IMR-90 (cell line): ENCODE results near the gene DAP3. TPM values are rescaled to one million over a fixed set of nuclear protein-coding genes. Genes with fewer than 3 reads are reported as not detected.
"Not testable (repeated sequence)": the region's sequence is repeated elsewhere in the genome, so short reads cannot be mapped to it uniquely, and the experiment has no call there.

Source experiments
- ATAC-seq: fragments of 200-7000 bp; cut with Tn5 transposase; 2 replicates; pipeline ENCODE4 v1.9.1; 2020; ENCODE audit warnings: low read depth, mild to moderate bottlenecking, moderate library complexity
- BruUV-seq: library from RNA; stranded (reverse); fragments of 400-500 nt; replicated peaks from 2 replicates; lab custom pipeline; 2021; lab: Mats Ljungman, UMichigan
- CTCF ChIA-PET: fragments of 300-600 bp; formaldehyde crosslinking; extraction: SDS; loops from one replicate; lab custom pipeline; 2021; ENCODE audit warnings: antibody characterized with exemption; lab: Yijun Ruan, JAX
- POLR2A ChIA-PET: fragments of 300-600 bp; sonication (Branson Sonifier 250); formaldehyde crosslinking; loops from one replicate; lab custom pipeline; 2022; ENCODE audit warnings: antibody characterized with exemption; ENCODE audit not compliant: unreplicated experiment; lab: Charles Lee
- DNase-seq: peaks from one replicate; pipeline ENCODE4 v3.0.0; 2013
- H2AFZ ChIP-seq: replicated peaks from 2 replicates; pipeline ENCODE3; 2013; ENCODE audit warnings: low read length, mild to moderate bottlenecking; ENCODE audit not compliant: poor library complexity
- H2AK5ac ChIP-seq: 2 replicates; pipeline ENCODE4 v1.6.1; 2013; ENCODE audit warnings: low read depth, low read length, inconsistent platforms
- H2AK9ac ChIP-seq: replicated peaks from 2 replicates; pipeline ENCODE3; 2013; ENCODE audit warnings: mild to moderate bottlenecking, low read depth, low read length, moderate library complexity; ENCODE audit not compliant: poor library complexity
- H2BK120ac ChIP-seq: 2 replicates; pipeline ENCODE4 v1.6.1; 2013; ENCODE audit warnings: low read depth, low read length, inconsistent platforms
- H2BK15ac ChIP-seq: 3 replicates; pipeline ENCODE4 v1.6.1; 2013; ENCODE audit warnings: low read depth, low read length, inconsistent platforms
- H2BK20ac ChIP-seq: 2 replicates; pipeline ENCODE4 v1.6.1; 2013; ENCODE audit warnings: low read depth, mild to moderate bottlenecking, inconsistent platforms, low read length, moderate library complexity
- H2BK5ac ChIP-seq: 2 replicates; pipeline ENCODE4 v1.6.1; 2013; ENCODE audit warnings: mild to moderate bottlenecking, low read depth, low read length, inconsistent platforms; ENCODE audit not compliant: poor library complexity, severe bottlenecking
- H3K14ac ChIP-seq: replicated peaks from 2 replicates; pipeline ENCODE4 v1.6.1; 2013; ENCODE audit warnings: low read depth, low read length, inconsistent platforms
- H3K18ac ChIP-seq: 2 replicates; pipeline ENCODE4 v1.6.1; 2013; ENCODE audit warnings: low read depth, low read length, control low read depth
- H3K23ac ChIP-seq: 2 replicates; pipeline ENCODE4 v1.6.1; 2013; ENCODE audit warnings: low read depth, low read length, inconsistent platforms
- H3K27ac ChIP-seq: 2 replicates; pipeline ENCODE4 v1.5.1; 2013; ENCODE audit warnings: mild to moderate bottlenecking, control low read depth, low read length; ENCODE audit not compliant: insufficient read depth
- H3K27me3 ChIP-seq: 2 replicates; pipeline ENCODE4 v1.6.1; 2013; ENCODE audit warnings: low read length; ENCODE audit not compliant: control insufficient read depth, insufficient read depth
- H3K36me3 ChIP-seq: 2 replicates; pipeline ENCODE4 v1.6.1; 2013; ENCODE audit warnings: low read length, mixed read lengths; ENCODE audit not compliant: control insufficient read depth, insufficient read depth
- H3K4ac ChIP-seq: 2 replicates; pipeline ENCODE4 v1.6.1; 2013; ENCODE audit warnings: low read depth, low read length, inconsistent platforms
- H3K4me1 ChIP-seq: 2 replicates; pipeline ENCODE4 v1.6.1; 2013; ENCODE audit warnings: low read length, mixed read lengths; ENCODE audit not compliant: control insufficient read depth, insufficient read depth
- H3K4me2 ChIP-seq: 2 replicates; pipeline ENCODE4 v1.6.1; 2013; ENCODE audit warnings: low read depth, mild to moderate bottlenecking, control low read depth, low read length, moderate library complexity
- H3K4me3 ChIP-seq: 2 replicates; pipeline ENCODE4 v1.5.1; 2013; ENCODE audit warnings: low read depth, mild to moderate bottlenecking, control low read depth, low read length, moderate library complexity; ENCODE audit not compliant: insufficient read depth
- H3K56ac ChIP-seq: 2 replicates; pipeline ENCODE4 v1.6.1; 2013; ENCODE audit warnings: low read length, inconsistent platforms; ENCODE audit not compliant: insufficient read depth; ENCODE audit errors: extremely low read depth
- H3K79me1 ChIP-seq, 2 experiments: 2 replicates each; pipeline ENCODE4 v1.6.1; 2013; ENCODE audit warnings: low read length in 2 of 2, inconsistent platforms in 1 of 2, low read depth in 1 of 2
- H3K9ac ChIP-seq: 2 replicates; pipeline ENCODE4 v1.6.1; 2013; ENCODE audit warnings: low read depth, low read length, control low read depth
- H3K9me1 ChIP-seq: 2 replicates; pipeline ENCODE4 v1.6.1; 2013; ENCODE audit warnings: low read length, inconsistent platforms; ENCODE audit not compliant: insufficient read depth
- H3K9me3 ChIP-seq: 2 replicates; pipeline ENCODE4 v1.6.1; 2013; ENCODE audit warnings: low read length; ENCODE audit not compliant: control insufficient read depth, insufficient read depth
- H4K20me1 ChIP-seq: 2 replicates; pipeline ENCODE4 v1.6.1; 2013; ENCODE audit warnings: low read length, inconsistent platforms; ENCODE audit not compliant: insufficient read depth
- H4K5ac ChIP-seq: 2 replicates; pipeline ENCODE4 v1.6.1; 2013; ENCODE audit warnings: mild to moderate bottlenecking, low read depth, low read length, control low read depth
- H4K8ac ChIP-seq, 2 experiments: 2 replicates each; pipeline ENCODE4 v1.6.1; 2013; ENCODE audit warnings: low read depth in 2 of 2, low read length in 2 of 2, control low read depth in 1 of 2, inconsistent platforms in 1 of 2
- H4K91ac ChIP-seq: 2 replicates; pipeline ENCODE4 v1.6.1; 2013; ENCODE audit warnings: low read depth, low read length, inconsistent platforms; ENCODE audit not compliant: insufficient read depth
- MXI1 ChIP-seq: IDR thresholded peaks from 2 replicates; pipeline ENCODE4 v1.6.1; 2012; ENCODE audit warnings: low read depth, mild to moderate bottlenecking, low read length, moderate library complexity, borderline replicate concordance
- POLR2A ChIP-seq: IDR thresholded peaks from 2 replicates; pipeline ENCODE4 v1.6.1; 2012; ENCODE audit warnings: mild to moderate bottlenecking, low read depth, low read length
- WGBS, 2 experiments: methylation state at CpG; one replicate each; pipeline versions ENCODE4 v1.1.5 to v1.1.7; 2013; ENCODE audit warnings: missing lambda C conversion rate in 2 of 2; ENCODE audit not compliant: insufficient read length in 1 of 2; ENCODE audit errors: extremely low coverage in 2 of 2; 5-methylcytosine and 5-hydroxymethylcytosine counted together
- dilution Hi-C: fragments of 300-500 bp; cut with HindIII; formaldehyde crosslinking; loops from one replicate; pipeline ENCODE4 v1.14.3; 2018; ENCODE audit warnings: low sequenced_read_pairs; ENCODE audit not compliant: unreplicated experiment
- in situ Hi-C: fragments of 300-500 bp; cut with MboI; formaldehyde crosslinking; loops from 3 replicates; pipeline ENCODE4 v1.14.3; 2019; ENCODE audit warnings: low sequenced_read_pairs, inconsistent platforms, mixed read lengths
- intact Hi-C: fragments of 100-400 bp; cut with micrococcal nuclease; formaldehyde crosslinking; loops from 2 replicates; pipeline ENCODE4 v1.10.0; 2022
- polyA plus RNA-seq, 3 experiments: library from polyadenylated mRNA; depleted of rRNA; stranded (reverse); fragments of >200 nt; gene quantifications; 2 replicates each; pipeline ENCODE4 v1.2.3, GENCODE V29; 2012; ENCODE audit warnings: low replicate concordance in 1 of 3
- total RNA-seq: library from RNA; depleted of rRNA; stranded (reverse); fragments of >200 nt; gene quantifications from 2 replicates; pipeline ENCODE4 v1.2.3, GENCODE V29; 2012

The DAP3 gene
- total and polyA plus RNA-seq, 2 of the 4 experiments (the other 2 are of a cell fraction) = 48.6 to 126 TPM

DNA sequence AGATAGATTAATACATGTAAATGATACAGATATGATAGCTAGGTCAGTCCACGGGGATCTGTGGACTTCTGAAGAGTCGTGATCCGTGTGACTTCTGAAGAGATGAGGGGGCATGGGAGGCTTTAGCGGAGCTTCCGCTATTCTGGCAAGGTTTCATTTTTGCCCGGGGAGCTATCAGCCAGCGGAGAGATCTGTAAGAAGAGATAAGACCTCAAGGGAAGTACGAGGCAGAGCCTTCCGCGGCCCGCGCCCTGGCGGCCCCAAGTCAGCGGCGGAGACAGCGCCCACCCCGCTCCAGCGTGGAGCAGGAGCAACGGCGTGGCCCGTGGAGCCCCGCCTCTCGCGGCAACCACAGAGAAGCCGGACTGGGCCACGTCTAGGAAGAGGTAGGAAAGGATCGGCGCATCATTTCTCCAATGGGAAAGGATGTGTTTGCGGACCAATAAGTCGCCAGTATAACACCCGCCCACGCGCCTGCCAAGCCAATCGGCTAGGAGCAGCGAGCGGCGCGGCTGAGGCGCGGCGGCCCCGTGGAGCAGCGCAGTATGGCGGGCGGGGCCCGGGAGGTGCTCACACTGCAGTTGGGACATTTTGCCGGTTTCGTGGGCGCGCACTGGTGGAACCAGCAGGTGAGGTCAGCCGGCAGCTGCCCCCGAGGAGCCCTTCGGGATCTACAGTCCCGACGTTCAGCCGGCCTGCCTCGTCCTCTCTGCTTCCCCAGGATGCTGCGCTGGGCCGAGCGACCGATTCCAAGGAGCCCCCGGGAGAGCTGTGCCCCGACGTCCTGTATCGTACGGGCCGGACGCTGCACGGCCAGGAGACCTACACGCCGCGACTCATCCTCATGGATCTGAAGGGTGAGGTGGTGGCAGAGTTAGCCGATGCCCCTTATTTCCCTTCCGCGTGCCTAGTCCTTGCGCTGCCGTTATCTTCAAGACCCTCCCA lies 56.7 kb downstream of the DAP3 start:
- in situ Hi-C loops, intact Hi-C loops, H2BK15ac ChIP-seq, H4K20me1 ChIP-seq, H3K9me3 ChIP-seq, BruUV-seq, H2BK20ac ChIP-seq, H3K27me3 ChIP-seq, H2AK9ac ChIP-seq, dilution Hi-C loops, H2AK5ac ChIP-seq, POLR2A ChIA-PET, H3K9me1 ChIP-seq, H3K79me1 ChIP-seq, H2BK120ac ChIP-seq, H3K4me1 ChIP-seq: not testable (repeated sequence)
- H3K56ac ChIP-seq = peak overlapping the region; percentile 86
- peak overlapping the region; percentile 45 for H4K5ac ChIP-seq
- peak overlapping the region; percentile 65 to 79; a peak in 3 of 4 replicates for H4K8ac ChIP-seq
- peak overlapping the region; percentile 89 for H2AFZ ChIP-seq
- peak overlapping the region; percentile 61; the same call in 1 of the 2 replicates for H3K23ac ChIP-seq
- peak overlapping the region; percentile 60 for H3K4me3 ChIP-seq
- H3K27ac ChIP-seq = peak overlapping the region; percentile 62
- H3K36me3 ChIP-seq = peaks cover 11% of the 10 kb centered on the region; the same call in 1 of the 2 replicates
- 0% methylated on average over 16 of the region's 77 CpGs; no CpG with 5 or more reads in 1 of the 2 experiments for WGBS, 2 experiments
- peak; percentile 95 for ATAC-seq
- H3K14ac ChIP-seq = peak overlapping the region; percentile 80
- H2BK5ac ChIP-seq = peak overlapping the region; percentile 60
- CTCF ChIA-PET = interaction anchor here (0.6 kb wide), 1 partner anchor 64 kb away, joined by 8 read pairs; no protein-coding TSS in a partner anchor
- H3K9ac ChIP-seq = peak overlapping the region; percentile 85
- peak overlapping the region; percentile 86 for H3K4me2 ChIP-seq
- H3K4ac ChIP-seq = peak overlapping the region; percentile 59
- peak; percentile 98 for DNase-seq
- TF ChIP-seq POLR2A (peak; percentile 61; the same call in 1 of the 2 replicates), MXI1 (peak; percentile 98)
- peak overlapping the region; percentile 55 for H4K91ac ChIP-seq
- H3K18ac ChIP-seq = peak overlapping the region; percentile 5; the same call in 1 of the 2 replicates

DNA sequence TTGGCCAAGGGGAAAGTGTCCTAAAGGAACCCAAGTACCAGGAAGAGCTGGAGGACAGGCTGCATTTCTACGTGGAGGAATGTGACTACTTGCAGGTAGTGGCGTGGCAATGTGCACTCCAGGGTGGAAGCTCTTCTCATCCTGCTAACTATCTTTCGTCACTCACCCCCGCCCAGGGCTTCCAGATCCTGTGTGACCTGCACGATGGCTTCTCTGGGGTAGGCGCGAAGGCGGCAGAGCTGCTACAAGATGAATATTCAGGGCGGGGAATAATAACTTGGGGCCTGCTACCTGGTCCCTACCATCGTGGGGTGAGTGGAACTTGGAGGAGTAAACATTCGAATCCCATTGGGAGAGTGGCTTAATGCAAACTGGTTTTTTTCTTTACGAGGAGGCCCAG lies 58.7 kb downstream of the DAP3 start:
- ATAC-seq, H2AK5ac ChIP-seq, H4K5ac ChIP-seq, H3K9me1 ChIP-seq, H2BK120ac ChIP-seq, CTCF ChIA-PET, H4K8ac ChIP-seq, dilution Hi-C loops, POLR2A ChIA-PET, BruUV-seq, DNase-seq, H3K27me3 ChIP-seq, H3K4me2 ChIP-seq, intact Hi-C loops, H2AFZ ChIP-seq, H3K14ac ChIP-seq, H3K4me3 ChIP-seq, H4K20me1 ChIP-seq, H2AK9ac ChIP-seq, H3K4me1 ChIP-seq, H3K56ac ChIP-seq, H3K9me3 ChIP-seq, H3K79me1 ChIP-seq, H3K27ac ChIP-seq, H3K18ac ChIP-seq, H3K4ac ChIP-seq, H3K23ac ChIP-seq, H4K91ac ChIP-seq, H2BK5ac ChIP-seq, H3K9ac ChIP-seq, H2BK15ac ChIP-seq, H2BK20ac ChIP-seq, in situ Hi-C loops: not testable (repeated sequence)
- H3K36me3 ChIP-seq = peaks cover 23% of the 10 kb centered on the region
- 100% methylated on average over 1 of the region's 12 CpGs; no CpG with 5 or more reads in 1 of the 2 experiments for WGBS, 2 experiments
